GM08714 (cell line): Measurements from ENCODE around the gene DNMT3L.

ENCODE experiments used
- H3K4me3 ChIP-seq: fragments of 200-500 bp; sonication (Bioruptor generic); 2 replicates; pipeline ENCODE4 v1.5.1; 2014; ENCODE audit warnings: mild to moderate bottlenecking, low read length, inconsistent platforms
- ZNF274 ChIP-seq: IDR thresholded peaks from 2 replicates; pipeline ENCODE4 v1.6.1; 2012; ENCODE audit warnings: mild to moderate bottlenecking, low read depth, low read length

Gene DNMT3L

GRCh38 chr21:44272284-44272858, 10.7 kb upstream of the DNMT3L start:
- H3K4me3 ChIP-seq = no peak overlapping the region
- TF ChIP-seq ZNF274 = no peak

DNA sequence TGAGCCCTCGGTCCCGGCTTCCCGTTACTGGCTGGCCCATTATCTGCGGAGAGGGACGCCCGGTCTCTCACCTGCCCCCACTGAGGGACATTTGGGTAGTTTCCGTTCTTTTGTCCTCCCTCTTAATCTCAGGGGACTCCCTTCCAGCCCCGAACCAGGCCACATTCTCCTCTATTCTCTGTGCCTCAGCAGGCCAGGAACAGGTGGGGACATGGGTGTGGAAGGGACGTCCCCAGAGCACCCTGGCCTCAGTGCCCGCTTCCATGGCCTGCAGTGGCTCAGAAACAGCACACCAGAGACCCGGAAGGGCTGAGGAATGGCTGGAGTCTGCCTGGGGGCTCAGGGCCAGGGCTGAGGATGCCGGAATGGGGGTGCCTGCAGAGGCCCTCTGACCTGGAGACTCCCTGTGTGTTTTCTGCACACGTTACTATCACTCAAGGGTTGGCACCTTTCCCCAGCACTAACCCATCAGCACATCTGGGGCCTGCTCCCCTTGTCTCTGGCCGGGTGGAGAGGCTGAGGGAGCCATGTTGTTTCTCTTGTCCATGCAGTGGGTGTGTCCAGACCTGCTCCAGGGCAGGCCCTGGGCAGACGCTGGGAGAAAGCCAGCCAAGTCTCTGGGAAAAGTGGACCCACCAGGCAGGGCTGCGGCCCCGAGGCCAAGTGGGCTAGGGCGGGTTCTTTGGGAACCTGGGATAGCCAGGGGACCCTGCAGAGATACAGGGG, 10.0 kb upstream of the DNMT3L start:
- H3K4me3 ChIP-seq = no peak overlapping the region
- no peak for TF ChIP-seq ZNF274

GRCh38 chr21:44269090-44269489, 7.4 kb upstream of the DNMT3L start:
- H3K4me3 ChIP-seq = no peak overlapping the region
- no peak for TF ChIP-seq ZNF274

GRCh38 chr21:44267655-44268142, 6.0 kb upstream of the DNMT3L start:
- no peak overlapping the region for H3K4me3 ChIP-seq
- no peak for TF ChIP-seq ZNF274

DNA sequence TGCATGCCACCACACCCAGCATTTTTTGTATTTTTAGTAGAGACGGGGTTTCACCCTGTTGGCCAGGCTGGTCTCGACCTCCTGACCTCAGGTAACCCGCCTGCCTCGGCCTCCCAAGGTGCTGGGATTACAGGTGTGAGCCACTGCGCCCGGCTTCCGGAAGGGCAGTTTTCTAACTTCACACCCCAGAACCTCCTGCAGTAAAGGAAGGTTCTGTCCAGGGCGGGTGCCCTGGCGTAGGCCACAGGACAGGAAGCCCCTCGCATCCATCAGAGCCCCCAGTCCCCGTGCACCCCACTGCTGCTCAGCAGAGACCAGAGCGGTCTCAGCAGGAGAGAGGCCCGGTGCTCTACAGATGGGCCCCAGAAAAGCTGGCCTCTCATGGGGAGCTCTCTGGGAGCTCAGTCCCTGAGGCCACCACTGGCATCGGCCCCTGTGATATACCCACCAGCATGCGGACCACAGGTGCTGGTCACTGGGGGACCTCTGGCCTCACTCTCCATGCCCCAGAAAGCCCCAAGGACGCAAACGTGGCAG, 4.1 kb upstream of the DNMT3L start:
- H3K4me3 ChIP-seq = no peak overlapping the region
- no peak for TF ChIP-seq ZNF274

DNA sequence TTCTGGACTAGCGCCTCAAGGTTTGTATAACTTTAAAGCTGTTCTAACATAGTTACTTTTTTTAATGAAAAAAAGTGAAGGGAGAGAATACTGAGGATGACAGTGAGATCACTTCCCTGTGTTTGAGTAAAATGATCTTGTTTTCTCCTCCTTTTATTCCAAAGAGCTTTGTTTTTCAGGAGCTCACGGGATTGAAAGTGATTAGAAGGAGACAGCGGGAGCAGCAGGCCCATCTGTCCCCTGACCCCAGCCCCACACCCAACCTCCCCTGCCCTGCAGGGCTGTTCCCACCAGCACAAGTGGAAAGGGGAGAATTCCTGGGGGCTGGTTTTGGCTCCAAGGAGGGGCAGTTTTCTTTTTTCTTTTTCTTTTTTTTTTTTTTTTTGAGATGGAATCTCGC, 2.1 kb upstream of the DNMT3L start:
- TF ChIP-seq ZNF274 = no peak
- H3K4me3 ChIP-seq = no peak overlapping the region

DNA sequence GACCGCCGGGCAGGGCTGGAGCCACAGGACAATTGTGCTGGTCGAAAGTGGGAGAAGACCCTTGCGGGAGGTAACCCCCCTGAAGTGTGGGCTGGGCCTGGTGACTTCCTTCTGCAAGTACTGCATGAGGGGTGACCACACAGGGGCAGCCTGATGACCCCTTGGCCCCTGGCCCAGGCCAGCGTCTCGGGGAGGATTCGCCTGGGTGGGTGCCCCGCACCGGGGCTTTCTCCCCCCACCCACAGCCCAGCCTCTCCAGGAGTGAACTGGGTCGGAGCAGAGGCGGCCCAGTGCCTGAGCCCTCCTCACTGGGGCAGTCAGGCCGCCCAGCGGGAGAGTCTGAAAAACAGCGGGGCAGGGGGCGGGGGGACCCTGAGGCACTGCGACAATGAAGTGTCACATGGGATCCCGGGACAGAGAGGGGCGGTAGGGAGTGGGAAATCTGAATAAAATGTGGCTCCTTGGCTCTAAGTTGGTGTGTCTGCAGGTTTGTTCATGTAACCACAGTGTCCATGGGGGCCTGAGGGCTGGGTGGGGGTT, 1.6 kb upstream of the DNMT3L start:
- no peak overlapping the region for H3K4me3 ChIP-seq

GRCh38 chr21:44262338-44263056, 800 bp upstream of the DNMT3L start:
- no peak overlapping the region for H3K4me3 ChIP-seq
- no peak for TF ChIP-seq ZNF274

More for the DNA sequence above, 1.6 kb upstream of the DNMT3L start:
- no peak for TF ChIP-seq ZNF274

DNA sequence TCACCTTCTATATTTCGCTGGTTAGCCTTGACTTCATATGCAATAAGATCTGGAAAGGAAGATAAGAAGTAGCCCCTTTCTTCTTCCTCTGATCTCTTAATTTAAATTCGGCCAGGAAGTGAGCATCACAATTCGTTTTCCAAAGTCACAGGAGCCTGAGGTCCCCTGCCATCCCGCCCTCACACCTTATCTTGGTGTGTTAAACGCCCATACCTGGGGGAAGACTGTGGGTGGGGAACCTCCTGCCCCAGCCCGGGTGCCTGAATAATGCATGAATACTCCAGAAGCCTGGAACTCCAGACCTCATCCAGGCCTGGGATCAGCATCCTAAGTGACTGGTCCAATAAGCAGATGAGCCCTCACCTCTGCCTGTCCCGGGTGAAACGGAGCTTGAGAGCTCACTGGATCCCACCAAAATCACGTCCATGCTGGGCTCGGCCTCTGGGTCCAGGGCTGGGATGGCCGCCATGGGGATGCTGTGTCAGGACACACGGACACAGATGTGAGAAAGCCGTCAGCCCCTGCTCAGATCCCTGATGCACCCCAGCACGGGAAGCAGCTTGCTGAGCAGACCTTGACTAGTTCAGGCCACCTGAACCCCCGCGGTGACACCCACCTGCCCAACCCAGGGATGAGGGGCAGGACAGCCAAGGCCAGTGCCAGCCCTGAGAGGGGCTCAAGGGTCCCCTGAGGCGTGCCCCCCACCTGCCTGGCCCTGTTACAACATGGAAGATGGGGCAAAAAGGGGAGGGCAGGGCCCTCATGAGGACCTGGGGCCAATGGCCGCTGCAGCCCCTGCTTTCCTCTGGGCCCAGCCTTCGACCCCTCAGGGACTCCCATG, 686 bp downstream of the DNMT3L start:
- no peak overlapping the region for H3K4me3 ChIP-seq
- no peak for TF ChIP-seq ZNF274

- no peak overlapping the region for H3K4me3 ChIP-seq
- TF ChIP-seq ZNF274 = no peak
Measured at GRCh38 chr21:44260066-44260465, 1.6 kb downstream of the DNMT3L start.

DNA sequence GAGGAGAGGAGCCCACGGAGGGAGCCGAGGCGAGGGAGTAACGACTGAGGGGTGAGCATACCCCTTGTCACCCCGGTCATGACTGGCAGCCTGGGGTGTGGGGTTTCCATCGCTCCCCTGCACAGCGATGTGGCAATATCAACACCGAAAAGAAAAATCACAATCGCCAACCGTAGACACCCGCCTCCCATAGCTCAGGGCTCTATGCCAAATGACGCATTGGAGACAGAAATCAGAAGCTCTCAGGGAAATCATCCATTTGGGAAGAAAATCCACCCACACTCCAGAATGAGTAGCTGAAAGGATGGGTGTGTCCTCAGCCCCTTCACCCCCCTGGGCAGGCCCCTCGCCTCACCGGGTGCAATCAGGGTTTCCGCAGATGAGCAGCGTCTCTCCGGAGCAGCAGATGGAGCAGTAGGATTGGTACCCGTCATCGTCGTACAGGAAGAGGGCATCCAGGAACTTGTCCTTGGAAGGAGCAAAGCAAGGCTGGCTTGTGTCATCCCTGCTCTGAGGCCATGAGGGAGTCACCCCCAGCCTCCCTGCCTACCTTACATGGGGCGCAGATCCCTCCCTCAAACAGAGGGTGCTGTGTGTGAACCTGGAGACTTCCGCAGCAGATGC, 2.5 kb downstream of the DNMT3L start:
- H3K4me3 ChIP-seq = no peak overlapping the region
- TF ChIP-seq ZNF274 = no peak

DNA sequence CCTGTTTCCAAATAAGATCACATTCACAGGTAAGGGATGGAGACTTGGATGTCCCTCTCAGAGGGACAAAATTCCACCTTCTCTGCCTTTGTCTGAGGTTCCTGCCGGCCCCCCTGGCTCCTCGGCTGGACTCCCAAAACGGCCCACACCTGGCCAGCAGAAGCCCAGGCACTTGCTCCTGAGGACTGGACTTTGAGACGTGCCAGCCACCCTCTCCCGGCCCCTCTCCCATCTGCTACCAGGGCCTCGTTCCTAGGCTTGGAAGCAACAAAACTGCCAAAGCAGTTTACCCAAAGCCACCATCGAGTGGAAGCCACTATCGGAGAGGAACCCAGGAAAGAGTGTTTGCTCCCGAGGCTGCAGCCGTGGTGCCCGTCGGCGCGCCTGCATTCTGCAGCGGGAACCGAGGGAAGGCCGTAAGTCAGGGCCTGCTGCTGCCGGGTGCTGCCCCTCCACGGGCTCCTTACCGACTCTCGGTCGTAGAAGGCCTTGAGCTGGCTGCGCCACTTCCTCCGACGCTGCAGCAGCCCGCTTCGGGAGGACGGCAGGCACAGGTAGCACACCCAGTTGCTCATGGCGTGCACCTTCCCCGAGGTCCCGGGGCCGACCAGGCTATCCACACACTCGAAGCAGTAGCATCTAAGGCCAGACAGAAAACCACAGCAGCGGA, 3.5 kb downstream of the DNMT3L start:
- no peak for TF ChIP-seq ZNF274
- no peak overlapping the region for H3K4me3 ChIP-seq

- H3K4me3 ChIP-seq = no peak overlapping the region
- no peak for TF ChIP-seq ZNF274
Measured at GRCh38 chr21:44255511-44255981, 6.2 kb downstream of the DNMT3L start.
